Neural cell (in vitro differentiated cells): ENCODE data around the gene RPS16. TPM values are rescaled to one million over a fixed set of nuclear protein-coding genes. Genes with fewer than 3 reads are reported as not detected.

Source experiments
- H2AFZ ChIP-seq: fragments of 200-600, 300-800 bp; sonication (generic), shearing (Covaris generic); 2 replicates; pipeline ENCODE4 v1.6.0; 2014; ENCODE audit warnings: low read depth, mild to moderate bottlenecking, antibody characterized with exemption, low read length, moderate library complexity
- H3F3A ChIP-seq: fragments of 200-600 bp; shearing (Covaris generic); 2 replicates; pipeline ENCODE4 v1.6.1; 2016; ENCODE audit warnings: mild to moderate bottlenecking, moderate library complexity, mixed read lengths, antibody characterized with exemption, low read length; ENCODE audit not compliant: insufficient read depth, poor library complexity, severe bottlenecking
- H3K27ac ChIP-seq: fragments of 200-600, 300-800 bp; sonication (generic), shearing (Covaris generic); 2 replicates; pipeline ENCODE4 v1.5.1; 2014; ENCODE audit warnings: mild to moderate bottlenecking, low read length, moderate library complexity
- H3K27me3 ChIP-seq: fragments of 300-800, 200-600 bp; sonication (generic), shearing (Covaris generic); 2 replicates; pipeline ENCODE4 v1.6.0; 2014; ENCODE audit warnings: mild to moderate bottlenecking, low read depth, low read length, moderate library complexity; ENCODE audit not compliant: insufficient read depth
- H3K36me3 ChIP-seq: fragments of 300-800, 200-600 bp; sonication (generic), shearing (Covaris generic); 2 replicates; pipeline ENCODE4 v1.5.1; 2014; ENCODE audit warnings: mild to moderate bottlenecking, antibody characterized with exemption, low read length, moderate library complexity; ENCODE audit not compliant: insufficient read depth
- H3K4me2 ChIP-seq: fragments of 300-800, 200-600 bp; sonication (generic), shearing (Covaris generic); 2 replicates; pipeline ENCODE4 v1.6.0; 2014; ENCODE audit warnings: mild to moderate bottlenecking, low read length
- H3K4me3 ChIP-seq: fragments of 300-800, 200-600 bp; sonication (generic), shearing (Covaris generic); 2 replicates; pipeline ENCODE4 v1.5.1; 2014; ENCODE audit warnings: mild to moderate bottlenecking, low read length, moderate library complexity
- H3K79me2 ChIP-seq: fragments of 200-600 bp; shearing (Covaris generic); replicated peaks from 2 replicates; pipeline ENCODE4 v1.6.0; 2014; ENCODE audit warnings: mild to moderate bottlenecking, low read length, moderate library complexity; ENCODE audit not compliant: insufficient read depth
- H3K9ac ChIP-seq: fragments of 300-800, 200-600 bp; sonication (generic), shearing (Covaris generic); 2 replicates; pipeline ENCODE4 v1.6.1; 2016; ENCODE audit warnings: mild to moderate bottlenecking, low read length, mixed read lengths
- H3K9me2 ChIP-seq: fragments of 200-600 bp; shearing (Covaris generic); 2 replicates; pipeline ENCODE4 v1.6.1; 2016; ENCODE audit warnings: mild to moderate bottlenecking, low read length, mixed read lengths; ENCODE audit not compliant: insufficient read depth
- H3K9me3 ChIP-seq: fragments of 200-600, 300-800 bp; sonication (generic), shearing (Covaris generic); 2 replicates; pipeline ENCODE4 v1.6.1; 2016; ENCODE audit warnings: mild to moderate bottlenecking, mixed run types, low read length, moderate library complexity, mixed read lengths
- H4K20me1 ChIP-seq: fragments of 200-600 bp; shearing (Covaris generic); 2 replicates; pipeline ENCODE4 v1.6.1; 2016; ENCODE audit warnings: mild to moderate bottlenecking, mixed run types; ENCODE audit not compliant: insufficient read depth
- CTCF ChIP-seq: fragments of 450-650 bp; IDR thresholded peaks from 2 replicates; pipeline ENCODE4 v1.5.1; 2014; ENCODE audit warnings: antibody characterized with exemption, mild to moderate bottlenecking, moderate library complexity; ENCODE audit not compliant: poor library complexity, severe bottlenecking
- EP300 ChIP-seq: fragments of 450-650 bp; conservative IDR thresholded peaks from 2 replicates; pipeline ENCODE4 v1.6.1; 2014; ENCODE audit warnings: antibody characterized with exemption, mild to moderate bottlenecking, moderate library complexity; ENCODE audit not compliant: poor library complexity, severe bottlenecking
- EZH2 ChIP-seq: fragments of 200-600, 300-800 bp; shearing (Covaris generic), sonication (generic); IDR thresholded peaks from 2 replicates; pipeline ENCODE4 v1.6.1; 2014; ENCODE audit warnings: antibody characterized with exemption, low read length, borderline replicate concordance, mild to moderate bottlenecking; ENCODE audit not compliant: insufficient read depth, poor library complexity, severe bottlenecking
- MXI1 ChIP-seq: fragments of 450-650 bp; conservative IDR thresholded peaks from 2 replicates; pipeline ENCODE4 v1.6.1; 2014; ENCODE audit warnings: antibody characterized with exemption, mild to moderate bottlenecking; ENCODE audit not compliant: poor library complexity, severe bottlenecking
- POLR2AphosphoS5 ChIP-seq: IDR thresholded peaks from 2 replicates; pipeline ENCODE4 v1.6.1; 2012
- RAD21 ChIP-seq: fragments of 450-650 bp; conservative IDR thresholded peaks from 2 replicates; pipeline ENCODE4 v1.6.1; 2014; ENCODE audit warnings: antibody characterized with exemption, mild to moderate bottlenecking, moderate library complexity
- REST ChIP-seq: IDR thresholded peaks from 2 replicates; pipeline ENCODE4 v1.6.1; 2012; ENCODE audit warnings: borderline replicate concordance
- SMC3 ChIP-seq: fragments of 450-650 bp; conservative IDR thresholded peaks from 2 replicates; pipeline ENCODE4 v1.6.1; 2014; ENCODE audit warnings: antibody characterized with exemption, mild to moderate bottlenecking, moderate library complexity; ENCODE audit not compliant: poor library complexity
- TAF1 ChIP-seq: IDR thresholded peaks from 2 replicates; pipeline ENCODE4 v1.6.1; 2012; ENCODE audit warnings: low read depth
- polyA plus RNA-seq: library from polyadenylated mRNA; depleted of rRNA; stranded (reverse); fragments of >200 nt; gene quantifications from 2 replicates; pipeline ENCODE4 v1.2.3, GENCODE V29; 2014

Gene RPS16
- polyA plus RNA-seq, 1 donor from 2014 or later, result 22.6 TPM

- Histone ChIP-seq H4K20me1 (no peaks in the 10 kb centered on the region), H2AFZ (peak within 1 kb of the TSS; percentile 73), H3K9ac (peak within 1 kb of the TSS; percentile 100), H3K27ac (peak within 1 kb of the TSS; percentile 99), H3K4me2 (peak within 1 kb of the TSS; percentile 97), H3K4me3 (peak within 1 kb of the TSS; percentile 89), H3K9me3 (no peaks in the 10 kb centered on the region), H3K27me3 (peaks cover 34% of the 10 kb centered on the region), H3K79me2 (peaks cover 27% of the 10 kb centered on the region), H3K9me2 (no peaks in the 10 kb centered on the region), H3K36me3 (no peaks in the 10 kb centered on the region), H3F3A (no peaks in the 10 kb centered on the region)
- peak; percentile 44 for TF ChIP-seq MXI1
- no peak for TF ChIP-seq EZH2
- peak; percentile 95 for TF ChIP-seq CTCF
- peak; percentile 15 for TF ChIP-seq TAF1
- peak; percentile 89 for TF ChIP-seq EP300
- peak; percentile 47 for TF ChIP-seq RAD21
- peak; percentile 65 for TF ChIP-seq POLR2AphosphoS5
- peak; percentile 8 for TF ChIP-seq REST
- peak; percentile 38 for TF ChIP-seq SMC3
Measured at GRCh38 chr19:39412100-39412866, 23.5 kb downstream of the RPS16 start, which contains the start of gene PLEKHG2. Gene PLEKHG2, plus strand, starts transcription at chr19:39412669. Its CDS starts 1,418 bp downstream, at chr19:39414087.

GRCh38 chr19:39411832-39412099 lies 24.0 kb downstream of the RPS16 start:
- Histone ChIP-seq H3K27me3 (peaks cover 39% of the 10 kb centered on the region), H2AFZ (no peak overlapping the region), H3K27ac (peak overlapping the region; percentile 73), H3K79me2 (peaks cover 27% of the 10 kb centered on the region), H4K20me1 (no peaks in the 10 kb centered on the region), H3K9me3 (no peaks in the 10 kb centered on the region), H3F3A (no peaks in the 10 kb centered on the region), H3K9me2 (no peaks in the 10 kb centered on the region), H3K9ac (peak overlapping the region; percentile 55), H3K4me2 (no peak overlapping the region), H3K4me3 (peak overlapping the region; percentile 89), H3K36me3 (no peaks in the 10 kb centered on the region)
- TF ChIP-seq RAD21 (peak; percentile 84), SMC3 (peak; percentile 89), EZH2 (no peak), CTCF (peak; percentile 98)
